Mammary epithelial cell (primary cell): ENCODE data around the gene KIF6.

Experiments
- CTCF ChIP-seq, 2 donors: IDR thresholded peaks in 1 of 2; conservative IDR thresholded peaks in 1 of 2; 2 replicates each; pipeline ENCODE4 v1.5.1; 2011 to 2012; ENCODE audit warnings: inconsistent platforms in 2 of 2, low read length in 2 of 2, mild to moderate bottlenecking in 2 of 2, control low read depth in 1 of 2, low read depth in 1 of 2; ENCODE audit not compliant: insufficient read depth in 1 of 2; ENCODE audit errors: extremely low read depth in 1 of 2
- EZH2 ChIP-seq: IDR thresholded peaks from 2 replicates; pipeline ENCODE4 v1.6.1; 2012; ENCODE audit warnings: low read length, inconsistent platforms, borderline replicate concordance

GRCh38 chr6:39339868-39340550 is 385.2 kb downstream of the KIF6 start:
- no peak for TF ChIP-seq CTCF (conservative IDR thresholded peaks at IDR 0.05 in 1 of 2, IDR thresholded peaks at IDR 0.05 in 1 of 2; ENCODE audit: extremely low read depth in 1 of 2, insufficient read depth in 1 of 2, low read depth in 1 of 2, low read length in 2 of 2)
- TF ChIP-seq EZH2: no peak
